ENCODE results near the gene LSAMP.

LSAMP gene

GRCh38 chr3:116057400-116058006, 387.8 kb downstream of the LSAMP start:
- DNase-seq, result no peak

DNA sequence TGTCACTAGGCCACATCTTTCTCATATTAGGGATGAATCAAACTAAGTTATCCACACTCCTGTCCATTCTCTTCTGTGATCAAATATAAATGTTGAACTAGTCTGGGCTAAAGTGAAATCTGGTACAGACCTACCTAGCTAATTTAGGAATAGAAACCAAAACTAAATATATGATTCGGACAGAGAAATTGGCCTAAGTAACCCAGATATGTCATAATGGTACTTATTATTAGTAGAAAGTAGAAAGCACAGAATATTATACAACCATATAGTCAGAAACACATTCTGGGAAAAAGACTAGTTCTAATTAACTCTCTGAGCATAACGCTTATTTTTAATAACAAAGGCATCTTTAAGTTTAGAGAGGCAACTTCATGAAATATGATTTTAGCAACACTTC, 389.0 kb downstream of the LSAMP start:
- DNase-seq, result no peak

- no peak for DNase-seq
Observed at GRCh38 chr3:116053017-116053416, 392.3 kb downstream of the LSAMP start.

DNA sequence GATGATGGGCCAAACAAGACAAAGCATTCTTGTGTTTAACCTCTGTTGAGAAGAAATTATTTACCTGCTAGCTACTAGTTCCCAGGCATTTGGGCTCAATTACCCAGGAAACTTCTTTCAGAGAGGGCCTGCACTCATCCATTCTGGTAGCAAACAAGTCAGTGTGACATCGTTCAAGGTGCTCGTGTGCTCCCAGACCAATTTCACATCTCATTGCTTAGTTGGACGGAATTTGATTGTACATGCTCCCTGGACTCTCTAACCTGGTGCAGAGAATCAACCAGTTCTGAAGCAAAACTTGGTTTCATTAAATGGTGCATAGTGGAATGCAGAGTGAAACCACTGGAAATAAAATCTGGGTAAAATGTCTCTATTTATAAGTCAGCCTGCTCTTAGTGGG, 392.7 kb downstream of the LSAMP start:
- no peak for DNase-seq

DNA sequence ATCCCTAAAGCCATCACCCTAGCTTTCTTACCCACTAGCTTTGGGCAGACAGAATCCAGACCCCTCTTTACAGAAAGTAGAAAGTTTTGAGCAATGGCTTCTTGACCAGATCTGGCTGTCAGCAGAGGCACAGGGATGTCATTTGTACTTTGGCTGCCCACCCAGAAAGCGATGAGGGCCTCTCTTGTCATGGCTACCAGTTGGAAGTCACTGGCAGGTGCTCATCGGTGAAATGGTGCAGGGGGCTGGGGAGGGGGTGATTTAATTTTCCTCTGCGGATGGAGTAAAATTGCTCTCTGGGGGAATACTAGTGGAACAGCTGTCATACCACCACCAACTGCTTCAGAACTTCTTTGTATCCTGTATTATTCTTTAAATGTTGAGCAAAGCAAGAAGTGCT, 393.7 kb downstream of the LSAMP start:
- no peak for DNase-seq

DNA sequence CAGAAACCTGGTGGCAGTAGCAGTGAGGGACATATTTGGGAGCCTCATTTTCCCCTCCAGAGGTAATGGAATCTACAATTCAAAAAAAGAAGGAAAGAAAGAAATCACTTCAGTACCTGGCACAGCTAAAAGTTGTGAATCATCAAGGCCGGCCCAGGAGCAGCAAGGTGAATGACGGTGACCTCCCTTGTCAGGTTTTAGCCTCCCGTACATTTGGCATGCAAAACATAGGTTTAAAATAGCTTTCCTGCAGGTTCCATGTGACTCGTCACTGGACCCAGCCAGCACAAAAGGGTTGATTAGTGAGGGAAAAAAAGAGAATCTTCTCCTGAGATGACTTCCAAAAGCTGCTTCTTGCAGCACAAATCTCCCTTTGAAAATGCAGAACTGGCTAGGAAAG, 394.2 kb downstream of the LSAMP start:
- DNase-seq, result no peak

DNA sequence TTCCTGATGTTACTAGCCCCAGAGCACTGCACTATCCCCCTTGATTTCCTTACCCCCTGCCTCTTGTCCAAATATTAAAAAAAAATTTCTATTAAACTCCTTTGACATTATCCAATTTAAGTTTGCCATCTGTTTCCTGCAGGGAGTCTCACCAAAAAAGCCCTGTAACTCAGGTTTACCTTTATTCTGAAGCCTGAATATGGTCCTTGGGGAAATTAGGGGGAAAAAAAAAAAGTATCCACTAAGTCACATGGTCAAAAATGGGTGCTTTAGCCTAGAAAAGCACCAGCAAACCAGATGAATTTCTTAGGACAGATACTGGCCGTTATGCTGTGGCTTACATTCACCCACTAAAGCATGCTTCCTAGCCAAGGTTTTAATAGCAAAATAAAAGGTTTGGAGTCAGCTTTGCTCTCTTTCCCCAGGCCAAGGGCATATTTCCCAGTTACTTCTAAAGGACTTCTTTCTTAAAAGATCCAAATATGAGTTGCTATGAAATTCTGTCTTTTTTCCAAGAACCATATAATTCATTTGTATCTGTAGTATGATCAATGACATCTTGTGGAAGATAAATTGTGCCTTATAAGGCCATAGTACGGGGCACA, 394.9 kb downstream of the LSAMP start:
- no peak for DNase-seq

- DNase-seq, result no peak
Observed at GRCh38 chr3:116048991-116049390, 396.3 kb downstream of the LSAMP start.

GRCh38 chr3:116046350-116046749, 398.9 kb downstream of the LSAMP start:
- DNase-seq, result no peak

DNA sequence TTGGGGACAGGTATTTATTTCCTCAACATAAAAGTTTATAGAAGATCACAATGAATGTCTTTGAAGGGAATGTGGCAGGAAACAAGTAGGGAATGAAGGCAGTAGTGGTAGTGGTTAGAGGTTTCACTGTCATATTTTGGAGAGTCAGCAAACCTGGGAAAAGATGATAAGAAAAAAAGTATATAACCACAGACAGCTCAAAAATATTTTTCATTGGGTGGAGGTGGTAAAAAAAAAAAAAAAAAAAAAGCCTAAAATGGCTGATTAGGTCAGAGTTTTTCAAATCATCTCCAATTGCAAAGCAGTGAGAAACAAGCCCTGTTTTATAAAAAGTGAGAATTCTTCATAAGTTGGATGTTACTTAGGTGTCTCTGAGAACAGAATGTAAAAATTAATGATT, 400.0 kb downstream of the LSAMP start:
- no peak for DNase-seq

GRCh38 chr3:116040152-116040551, 405.1 kb downstream of the LSAMP start:
- no peak for DNase-seq

DNA sequence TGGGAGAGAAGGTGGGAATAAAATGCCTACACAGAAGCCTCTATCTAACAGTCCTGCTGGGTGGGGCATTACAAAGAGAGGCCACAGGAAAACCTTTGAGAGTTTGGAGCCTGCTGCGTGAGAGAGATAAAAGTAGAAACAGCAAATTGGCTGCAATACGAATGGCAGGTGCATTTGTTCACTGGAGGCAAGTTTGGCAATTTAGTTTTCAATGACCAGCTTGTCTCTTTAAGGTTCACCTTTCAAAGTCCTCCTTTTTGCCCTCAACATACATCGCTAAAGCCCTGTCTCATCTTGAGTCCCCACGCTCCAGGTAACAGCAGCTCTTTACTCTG, 405.7 kb downstream of the LSAMP start:
- DNase-seq, result no peak

- peak in 4 of 58 donors; percentile 5 to 55 (median 28) for DNase-seq
Observed at GRCh38 chr3:116038968-116039650, 406.2 kb downstream of the LSAMP start.

GRCh38 chr3:116037954-116038911, 407.1 kb downstream of the LSAMP start:
- DNase-seq, result no peak

DNA sequence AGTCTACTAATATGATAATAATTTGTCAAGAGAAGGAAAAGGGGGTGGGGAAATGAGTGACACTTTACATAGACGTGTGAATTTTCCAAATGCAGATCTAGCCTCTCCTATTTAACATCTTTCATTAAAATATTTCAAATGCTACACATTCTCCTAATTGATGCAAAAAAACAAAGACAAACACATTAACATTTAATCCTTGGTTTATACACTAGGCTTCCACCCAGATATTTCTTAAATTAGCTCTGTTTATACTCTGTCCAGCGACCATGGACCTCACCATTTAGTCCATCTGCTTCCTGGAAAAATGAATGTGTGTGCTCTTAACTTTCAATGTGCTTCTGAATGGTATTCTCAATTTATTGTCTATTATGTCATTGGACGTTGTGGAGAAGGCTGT, 409.9 kb downstream of the LSAMP start:
- no peak for DNase-seq

GRCh38 chr3:116034794-116035193, 410.5 kb downstream of the LSAMP start:
- DNase-seq, result no peak

GRCh38 chr3:116034086-116034485, 411.2 kb downstream of the LSAMP start:
- peak in 6 of 58 donors; percentile 5 to 46 (median 24) for DNase-seq

GRCh38 chr3:116033516-116033915, 411.8 kb downstream of the LSAMP start:
- DNase-seq, result no peak

DNA sequence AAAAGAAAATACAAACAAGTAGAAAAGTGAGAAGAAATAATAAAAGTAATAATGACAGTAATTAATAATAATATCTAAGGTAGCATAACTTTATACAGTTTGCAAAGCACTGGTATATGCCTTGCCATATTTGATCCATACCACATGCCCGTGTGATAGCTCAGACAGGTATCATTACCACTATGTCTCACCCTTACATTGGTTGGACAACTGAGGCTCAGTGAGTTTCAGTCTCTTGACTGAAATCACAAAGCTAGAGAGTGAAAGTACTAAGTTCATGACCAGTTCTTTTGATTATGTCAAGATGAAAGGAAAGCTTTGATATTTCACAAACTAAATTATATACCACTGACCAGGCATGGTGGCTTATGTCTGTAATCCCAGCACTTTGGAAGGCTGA, 413.1 kb downstream of the LSAMP start:
- DNase-seq, result no peak

GRCh38 chr3:116030131-116030850, 415.0 kb downstream of the LSAMP start:
- DNase-seq, result no peak

GRCh38 chr3:116029266-116029665, 416.0 kb downstream of the LSAMP start:
- DNase-seq, result no peak
